Thyroid gland (tissue), 4 donors: ENCODE results near the gene PDS5B.

ENCODE experiments used
- CTCF ChIP-seq, 6 experiments: fragments of 200-600 bp in 3 of 6; fragments of 450-650 bp in 3 of 6; sonication (generic) in 3 of 6; IDR thresholded peaks; one replicate each; pipeline ENCODE4 v1.5.1; 2016 to 2019; ENCODE audit warnings: antibody characterized with exemption in 6 of 6, mild to moderate bottlenecking in 2 of 6, inconsistent platforms in 1 of 6, moderate library complexity in 1 of 6
- POLR2A ChIP-seq, 2 donors: fragments of 450-650 bp; IDR thresholded peaks; one replicate each; pipeline ENCODE4 v1.6.1; 2017; ENCODE audit warnings: antibody characterized with exemption in 2 of 2, mild to moderate bottlenecking in 2 of 2, moderate library complexity in 1 of 2

GRCh38 chr13:32629866-32630265 is 43.6 kb downstream of the PDS5B start:
- TF ChIP-seq CTCF (IDR thresholded peaks at IDR 0.05), result no peak
- TF ChIP-seq POLR2A (IDR thresholded peaks at IDR 0.05), result no peak
